ENCODE data around the gene LYRM9. TPM values are rescaled to one million over a fixed set of nuclear protein-coding genes. Genes with fewer than 3 reads are reported as not detected.

Gene LYRM9
- total and polyA plus RNA-seq, 2 of the 8 experiments (the other 6 are each of a cell fraction or from before 2014, with no cell fraction given): 4.3 to 5.2 TPM

DNA sequence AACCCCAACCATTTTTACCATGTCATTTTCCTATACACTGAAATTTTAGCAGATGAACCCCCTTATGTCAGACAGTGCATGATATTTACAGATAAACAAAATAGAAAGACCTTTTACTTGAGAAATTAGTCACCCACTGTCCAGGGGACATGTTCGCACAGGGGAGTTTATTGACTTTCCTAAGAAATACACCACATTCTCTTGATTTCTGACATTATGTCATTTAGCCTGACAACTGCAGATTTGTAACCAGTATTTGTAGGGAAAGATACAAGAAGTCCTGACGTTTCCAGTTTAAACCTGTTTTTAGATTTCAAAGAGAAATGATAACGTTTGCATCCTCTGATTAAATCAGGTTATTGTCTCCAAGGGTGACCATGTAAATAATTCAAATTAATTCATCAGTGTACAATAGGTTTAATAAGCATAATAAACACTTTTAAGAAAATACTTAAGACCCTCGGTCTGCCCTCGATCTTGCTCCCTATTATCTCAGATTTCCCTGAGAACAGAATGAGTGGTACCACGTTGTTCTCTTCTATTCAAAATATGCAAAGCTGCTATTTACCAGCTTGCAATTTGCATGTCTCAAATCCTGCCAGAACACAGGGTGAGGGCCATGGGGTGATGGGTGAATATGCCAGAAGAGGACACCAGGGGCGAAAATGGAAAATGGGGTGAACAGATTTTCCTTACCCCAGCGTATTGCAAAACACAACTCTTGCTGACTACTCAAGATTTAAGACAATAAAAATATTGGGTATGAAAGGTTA, 2.1 kb upstream of the LYRM9 start (continued):
- TF ChIP-seq JUN (IDR thresholded peaks at IDR 0.05; ENCODE audit: low read depth, low read length) (no peak), RXRA (IDR thresholded peaks at IDR 0.05; ENCODE audit: insufficient read depth, low read depth, low read length) (no peak)

Data from H1 (cell line).